ENCODE results near the gene PRSS58. TPM values are rescaled to one million over a fixed set of nuclear protein-coding genes. Genes with fewer than 3 reads are reported as not detected.

PRSS58 gene
- total RNA-seq, 1 experiment from 2014 or later: not detected

DNA sequence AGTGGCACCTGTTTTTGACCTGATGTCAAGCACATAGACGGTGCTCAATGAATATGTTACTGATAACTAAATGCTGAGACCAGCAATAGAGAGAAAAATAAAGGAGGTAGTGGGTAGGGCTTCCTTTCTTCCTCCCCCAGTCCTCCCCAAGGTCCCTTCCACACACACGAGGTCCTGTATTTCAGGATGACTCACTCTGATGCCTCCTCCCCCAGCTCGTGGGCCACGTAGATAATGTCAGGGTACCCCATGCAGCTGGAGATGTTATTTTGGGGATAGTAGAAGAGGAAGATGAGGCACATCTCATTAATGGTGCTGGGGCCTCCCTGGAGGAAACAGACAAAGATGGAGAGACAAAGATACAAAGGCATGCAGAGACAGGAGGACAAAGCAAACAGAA, 17.3 kb downstream of the PRSS58 start:
- Histone ChIP-seq H3K36me3 (ENCODE audit: insufficient read depth, low read length, poor library complexity, severe bottlenecking) (no peaks in the 10 kb centered on the region), H3K27ac (ENCODE audit: low read depth, low read length, poor library complexity, severe bottlenecking) (no peak overlapping the region), H3K27me3 (replicated peaks; ENCODE audit: insufficient read depth, low read depth, low read length, poor library complexity) (peaks cover 8% of the 10 kb centered on the region), H3K4me3 (ENCODE audit: low read depth, low read length, poor library complexity, severe bottlenecking) (no peak overlapping the region), H3K4me1 (ENCODE audit: insufficient read depth, low read length, poor library complexity, severe bottlenecking) (no peaks in the 10 kb centered on the region), H3K9me3 (ENCODE audit: low read depth, low read length, poor library complexity, severe bottlenecking) (no peaks in the 10 kb centered on the region)
- no TSS peak for BruUV-seq (replicated peaks)
- POLR2A ChIA-PET (ENCODE audit: low non-redundant PET): no interaction called here
- no peak for TF ChIP-seq EZH2 (IDR thresholded peaks at IDR 0.05; ENCODE audit: borderline replicate concordance, low read depth, low read length, poor library complexity, severe bottlenecking)
- TF ChIP-seq, protein P1, sequence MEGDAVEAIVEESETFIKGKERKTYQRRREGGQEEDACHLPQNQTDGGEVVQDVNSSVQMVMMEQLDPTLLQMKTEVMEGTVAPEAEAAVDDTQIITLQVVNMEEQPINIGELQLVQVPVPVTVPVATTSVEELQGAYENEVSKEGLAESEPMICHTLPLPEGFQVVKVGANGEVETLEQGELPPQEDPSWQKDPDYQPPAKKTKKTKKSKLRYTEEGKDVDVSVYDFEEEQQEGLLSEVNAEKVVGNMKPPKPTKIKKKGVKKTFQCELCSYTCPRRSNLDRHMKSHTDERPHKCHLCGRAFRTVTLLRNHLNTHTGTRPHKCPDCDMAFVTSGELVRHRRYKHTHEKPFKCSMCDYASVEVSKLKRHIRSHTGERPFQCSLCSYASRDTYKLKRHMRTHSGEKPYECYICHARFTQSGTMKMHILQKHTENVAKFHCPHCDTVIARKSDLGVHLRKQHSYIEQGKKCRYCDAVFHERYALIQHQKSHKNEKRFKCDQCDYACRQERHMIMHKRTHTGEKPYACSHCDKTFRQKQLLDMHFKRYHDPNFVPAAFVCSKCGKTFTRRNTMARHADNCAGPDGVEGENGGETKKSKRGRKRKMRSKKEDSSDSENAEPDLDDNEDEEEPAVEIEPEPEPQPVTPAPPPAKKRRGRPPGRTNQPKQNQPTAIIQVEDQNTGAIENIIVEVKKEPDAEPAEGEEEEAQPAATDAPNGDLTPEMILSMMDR (conservative IDR thresholded peaks at IDR 0.05; ENCODE audit: low read depth, low read length): no peak
- CTCF ChIA-PET: no interaction called here
- DNase-seq (ENCODE audit: low spot score): no peak
- intact Hi-C loops (cut with micrococcal nuclease; ENCODE audit: unreplicated experiment): no loop called here

DNA sequence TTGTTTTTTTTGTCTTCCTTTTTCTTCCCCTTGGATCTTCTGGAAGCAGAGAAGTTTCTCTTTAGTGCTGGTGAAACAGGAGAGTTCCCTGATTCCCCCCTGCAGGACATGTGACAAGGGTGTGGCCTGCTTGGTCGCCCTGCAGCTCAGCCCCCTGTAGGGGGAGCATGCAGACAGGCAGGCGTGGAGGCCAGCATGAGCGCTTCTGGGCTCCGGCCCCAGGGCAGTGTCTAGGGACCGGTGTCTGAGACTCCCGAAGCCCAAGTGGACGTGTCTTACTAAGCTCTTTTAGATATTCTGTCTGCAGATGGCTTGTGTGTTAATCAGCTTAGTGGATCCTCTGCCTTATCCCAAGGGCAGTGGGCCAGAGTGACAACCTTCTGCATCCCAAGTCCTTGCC, 26.1 kb downstream of the PRSS58 start:
- Histone ChIP-seq H3K9me3 (ENCODE audit: low read depth, low read length, poor library complexity, severe bottlenecking) (no peaks in the 10 kb centered on the region), H3K27ac (ENCODE audit: low read depth, low read length, poor library complexity, severe bottlenecking) (no peak overlapping the region), H3K4me3 (ENCODE audit: low read depth, low read length, poor library complexity, severe bottlenecking) (no peak overlapping the region), H3K4me1 (ENCODE audit: insufficient read depth, low read length, poor library complexity, severe bottlenecking) (no peaks in the 10 kb centered on the region), H3K36me3 (ENCODE audit: insufficient read depth, low read length, poor library complexity, severe bottlenecking) (no peaks in the 10 kb centered on the region), H3K27me3 (replicated peaks; ENCODE audit: insufficient read depth, low read depth, low read length, poor library complexity) (peaks cover 12% of the 10 kb centered on the region)
- CTCF ChIA-PET: no interaction called here
- peak; percentile 12 for DNase-seq (ENCODE audit: low spot score)
- POLR2A ChIA-PET (ENCODE audit: low non-redundant PET): no interaction called here
- no TSS peak for BruUV-seq (replicated peaks)
- intact Hi-C loops (cut with micrococcal nuclease; ENCODE audit: unreplicated experiment): no loop called here
- TF ChIP-seq, protein P1 (conservative IDR thresholded peaks at IDR 0.05; ENCODE audit: low read depth, low read length): peak; percentile 31; the same call in 1 of the 2 replicates
- no peak for TF ChIP-seq EZH2 (IDR thresholded peaks at IDR 0.05; ENCODE audit: borderline replicate concordance, low read depth, low read length, poor library complexity, severe bottlenecking)

DNA sequence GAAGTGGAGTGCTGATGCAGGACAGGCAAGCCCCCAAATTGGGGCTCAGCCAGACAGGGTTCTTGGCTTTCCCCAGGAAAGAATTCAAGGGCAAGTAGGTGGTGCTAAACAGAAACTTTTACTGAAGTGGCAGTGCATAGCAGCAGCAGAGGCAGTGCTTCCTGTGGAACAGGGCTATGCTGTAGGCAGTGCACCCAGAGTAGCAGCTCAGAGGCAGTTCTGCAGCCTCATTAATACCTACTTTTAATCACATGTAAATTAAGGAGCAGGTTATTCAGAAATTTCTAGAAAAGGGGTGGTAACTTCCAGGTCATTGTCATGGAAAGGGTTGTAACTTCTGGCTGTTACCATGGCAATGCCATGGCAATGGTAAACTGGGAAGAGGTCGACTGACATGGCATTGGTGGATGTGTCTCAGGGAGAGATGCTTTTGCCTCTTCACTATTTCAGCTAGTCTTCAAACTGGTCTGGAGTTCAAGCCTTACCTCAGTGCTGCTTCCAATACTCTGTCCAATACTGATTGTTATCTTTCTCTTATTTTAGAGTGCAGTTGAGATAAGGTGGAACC, 29.2 kb downstream of the PRSS58 start:
- Histone ChIP-seq H3K36me3 (ENCODE audit: insufficient read depth, low read length, poor library complexity, severe bottlenecking) (no peaks in the 10 kb centered on the region), H3K4me1 (ENCODE audit: insufficient read depth, low read length, poor library complexity, severe bottlenecking) (no peaks in the 10 kb centered on the region), H3K27me3 (replicated peaks; ENCODE audit: insufficient read depth, low read depth, low read length, poor library complexity) (no peaks in the 10 kb centered on the region), H3K27ac (ENCODE audit: low read depth, low read length, poor library complexity, severe bottlenecking) (no peak overlapping the region), H3K9me3 (ENCODE audit: low read depth, low read length, poor library complexity, severe bottlenecking) (no peaks in the 10 kb centered on the region), H3K4me3 (ENCODE audit: low read depth, low read length, poor library complexity, severe bottlenecking) (no peak overlapping the region)
- ChIA-PET CTCF (no interaction called here), POLR2A (ENCODE audit: low non-redundant PET) (no interaction called here)
- no peak for DNase-seq (ENCODE audit: low spot score)
- intact Hi-C loops (cut with micrococcal nuclease; ENCODE audit: unreplicated experiment): no loop called here
- no TSS peak for BruUV-seq (replicated peaks)
- no peak for TF ChIP-seq EZH2 (IDR thresholded peaks at IDR 0.05; ENCODE audit: borderline replicate concordance, low read depth, low read length, poor library complexity, severe bottlenecking)
- TF ChIP-seq, protein P1 (conservative IDR thresholded peaks at IDR 0.05; ENCODE audit: low read depth, low read length): no peak

Other genes starting within 250 kb of the PRSS58 start
- gene MGAM2, start 146.3 kb downstream of the PRSS58 start, total RNA-seq (2021): not detected in 2 replicates